ENCODE results near the gene CEP104.

DNA sequence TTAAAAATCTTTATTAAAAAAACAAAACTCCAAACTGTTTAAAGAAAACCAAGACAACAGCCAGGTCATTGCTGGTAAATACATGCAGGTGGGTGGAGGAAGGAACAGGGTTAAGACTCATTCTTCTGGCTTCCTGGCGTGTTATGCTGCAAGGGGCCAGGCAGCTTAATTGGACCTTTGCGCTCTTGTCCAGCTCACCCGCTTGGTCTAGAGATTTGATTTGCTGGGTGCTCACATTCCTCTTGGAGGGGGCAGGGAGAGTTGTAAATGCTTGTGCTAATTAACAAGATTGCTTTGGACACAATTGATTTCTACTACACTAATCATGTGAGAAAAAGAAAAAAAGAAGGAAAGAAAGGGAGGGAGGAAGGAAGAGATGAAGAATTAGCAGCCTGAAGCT, 10.5 kb downstream of the CEP104 start:
- no peak for TF ChIP-seq POLR2A (IDR thresholded peaks at IDR 0.05; ENCODE audit: borderline replicate concordance, extremely low read depth, insufficient read depth, insufficient read length)
- TF ChIP-seq CTCF (IDR thresholded peaks at IDR 0.05 in 2 of 3, conservative IDR thresholded peaks at IDR 0.05 in 1 of 3; ENCODE audit: borderline replicate concordance in 1 of 3, insufficient read depth in 1 of 3, low read depth in 2 of 3, low read length in 2 of 3), result no peak
- TF ChIP-seq FOSL1 (IDR thresholded peaks at IDR 0.05; ENCODE audit: low read depth), result no peak
- TF ChIP-seq POLR2AphosphoS5 (IDR thresholded peaks at IDR 0.05; ENCODE audit: low read depth, low read length), result no peak

Data from HCT116 (cell line).